ENCODE results near the gene PEPD.

Gene PEPD

DNA sequence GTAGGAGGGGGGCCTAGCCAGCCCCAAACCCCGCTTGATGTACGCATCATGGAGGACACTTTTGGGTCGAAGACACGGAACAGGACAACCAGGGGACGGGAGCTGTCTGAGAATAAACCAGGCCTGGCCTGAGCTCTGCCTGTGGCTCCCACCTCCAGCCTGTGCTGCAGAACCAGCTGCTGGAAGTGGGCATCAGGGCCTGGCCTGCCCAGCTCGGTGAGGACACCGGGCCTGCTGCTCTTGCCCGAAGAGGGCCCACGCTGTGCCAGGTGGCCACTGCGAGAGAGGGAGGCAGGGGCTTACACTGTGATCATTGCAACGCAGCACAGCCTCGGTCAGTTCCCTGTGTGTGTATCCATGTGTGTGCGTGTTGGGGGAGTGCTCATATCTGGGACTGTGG is 113.5 kb downstream of the PEPD start:
- Mint-ChIP-seq H3K4me3 (no peak overlapping the region), H3K9me3 (no peaks in the 10 kb centered on the region), H3K27me3 (no peaks in the 10 kb centered on the region), H3K4me1 (no peaks in the 10 kb centered on the region), H3K27ac (ENCODE audit: low read depth) (no peak overlapping the region), H3K36me3 (ENCODE audit: insufficient read depth) (peaks cover 2% of the 10 kb centered on the region)
- ATAC-seq (replicated peaks; ENCODE audit: extremely low read depth, poor library complexity, severe bottlenecking) (no peak), DNase-seq (ENCODE audit: low spot score in 2 of 2) (no peak)

DNA sequence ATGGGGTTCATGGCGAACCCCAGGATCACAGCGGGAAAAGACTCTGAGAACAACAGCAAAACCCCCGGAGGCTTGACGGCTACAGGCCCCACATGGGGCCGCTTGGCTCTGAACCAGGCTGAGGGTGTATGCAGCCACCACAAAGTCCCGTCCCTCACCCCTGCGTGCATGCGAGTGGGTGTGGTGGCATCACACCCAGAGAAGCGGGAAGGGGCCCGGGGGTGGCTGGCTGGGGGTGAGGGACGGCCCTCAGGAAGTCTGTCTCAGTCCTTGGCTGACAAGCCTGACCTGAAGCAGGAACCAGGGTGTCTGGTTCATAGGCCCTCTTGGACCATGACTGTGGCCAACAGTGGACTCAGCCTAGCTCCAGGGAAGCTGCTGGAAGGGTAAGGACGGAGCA is 113.9 kb downstream of the PEPD start:
- H3K4me3 Mint-ChIP-seq: no peak overlapping the region
- no peak overlapping the region for H3K27ac Mint-ChIP-seq (ENCODE audit: low read depth)
- H3K27me3 Mint-ChIP-seq: no peaks in the 10 kb centered on the region
- no peaks in the 10 kb centered on the region for H3K9me3 Mint-ChIP-seq
- H3K4me1 Mint-ChIP-seq: no peaks in the 10 kb centered on the region
- ATAC-seq (replicated peaks; ENCODE audit: extremely low read depth, poor library complexity, severe bottlenecking) (no peak), DNase-seq (ENCODE audit: low spot score in 2 of 2) (no peak)
- peaks cover 2% of the 10 kb centered on the region for H3K36me3 Mint-ChIP-seq (ENCODE audit: insufficient read depth)

- no peak overlapping the region for H3K27ac Mint-ChIP-seq (ENCODE audit: low read depth)
- no peaks in the 10 kb centered on the region for H3K4me1 Mint-ChIP-seq
These were observed 114.4 kb downstream of the PEPD start for GRCh38 chr19:33407140-33407551.

GRCh38 chr19:33406521-33407139 is 115.0 kb downstream of the PEPD start:
- H3K27ac Mint-ChIP-seq (ENCODE audit: low read depth): no peak overlapping the region
- H3K4me1 Mint-ChIP-seq: no peaks in the 10 kb centered on the region
- H3K27me3 Mint-ChIP-seq: no peaks in the 10 kb centered on the region

More at GRCh38 chr19:33407140-33407551, 114.4 kb downstream of the PEPD start:
- ATAC-seq (replicated peaks; ENCODE audit: extremely low read depth, poor library complexity, severe bottlenecking) (no peak), DNase-seq (ENCODE audit: low spot score in 2 of 2) (no peak)
- no peak overlapping the region for H3K4me3 Mint-ChIP-seq
- peaks cover 2% of the 10 kb centered on the region for H3K36me3 Mint-ChIP-seq (ENCODE audit: insufficient read depth)
- H3K9me3 Mint-ChIP-seq: no peaks in the 10 kb centered on the region
- no peaks in the 10 kb centered on the region for H3K27me3 Mint-ChIP-seq

GRCh38 chr19:33405553-33406461 is 115.8 kb downstream of the PEPD start:
- no peaks in the 10 kb centered on the region for H3K27me3 Mint-ChIP-seq
- H3K4me3 Mint-ChIP-seq: no peak overlapping the region
- ATAC-seq (replicated peaks; ENCODE audit: extremely low read depth, poor library complexity, severe bottlenecking): no peak
- DNase-seq (ENCODE audit: low spot score in 2 of 2): no peak
- peaks cover 2% of the 10 kb centered on the region for H3K36me3 Mint-ChIP-seq (ENCODE audit: insufficient read depth)
- no peaks in the 10 kb centered on the region for H3K4me1 Mint-ChIP-seq
- H3K9me3 Mint-ChIP-seq: no peaks in the 10 kb centered on the region
- peak overlapping the region; percentile 51 for H3K27ac Mint-ChIP-seq (ENCODE audit: low read depth)

More at GRCh38 chr19:33406521-33407139, 115.0 kb downstream of the PEPD start:
- no peak overlapping the region for H3K4me3 Mint-ChIP-seq
- DNase-seq (ENCODE audit: low spot score in 2 of 2): peak; percentile 53 to 78
- no peaks in the 10 kb centered on the region for H3K9me3 Mint-ChIP-seq
- no peak for ATAC-seq (replicated peaks; ENCODE audit: extremely low read depth, poor library complexity, severe bottlenecking)
- peaks cover 2% of the 10 kb centered on the region for H3K36me3 Mint-ChIP-seq (ENCODE audit: insufficient read depth)

DNA sequence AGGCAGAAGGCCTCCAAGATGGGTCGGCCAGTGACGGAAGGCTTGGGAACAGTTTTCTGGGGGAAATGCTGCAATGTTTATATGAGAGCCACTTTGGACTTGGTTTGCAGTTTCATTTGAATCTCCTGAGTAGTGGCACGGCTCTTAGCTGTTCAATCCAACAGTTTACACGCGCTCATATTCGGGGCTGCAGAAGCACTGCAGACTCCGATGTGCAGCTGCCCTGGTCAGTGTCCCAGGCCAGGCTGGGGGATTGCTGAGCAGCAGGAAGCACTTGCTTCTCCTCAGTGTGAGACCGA is 116.4 kb downstream of the PEPD start:
- Mint-ChIP-seq H3K9me3 (no peaks in the 10 kb centered on the region), H3K27me3 (no peaks in the 10 kb centered on the region), H3K4me3 (no peak overlapping the region), H3K4me1 (no peaks in the 10 kb centered on the region), H3K36me3 (ENCODE audit: insufficient read depth) (peaks cover 2% of the 10 kb centered on the region), H3K27ac (ENCODE audit: low read depth) (peak overlapping the region; percentile 42)
- ATAC-seq (replicated peaks; ENCODE audit: extremely low read depth, poor library complexity, severe bottlenecking) (no peak), DNase-seq (ENCODE audit: low spot score in 2 of 2) (no peak)

DNA sequence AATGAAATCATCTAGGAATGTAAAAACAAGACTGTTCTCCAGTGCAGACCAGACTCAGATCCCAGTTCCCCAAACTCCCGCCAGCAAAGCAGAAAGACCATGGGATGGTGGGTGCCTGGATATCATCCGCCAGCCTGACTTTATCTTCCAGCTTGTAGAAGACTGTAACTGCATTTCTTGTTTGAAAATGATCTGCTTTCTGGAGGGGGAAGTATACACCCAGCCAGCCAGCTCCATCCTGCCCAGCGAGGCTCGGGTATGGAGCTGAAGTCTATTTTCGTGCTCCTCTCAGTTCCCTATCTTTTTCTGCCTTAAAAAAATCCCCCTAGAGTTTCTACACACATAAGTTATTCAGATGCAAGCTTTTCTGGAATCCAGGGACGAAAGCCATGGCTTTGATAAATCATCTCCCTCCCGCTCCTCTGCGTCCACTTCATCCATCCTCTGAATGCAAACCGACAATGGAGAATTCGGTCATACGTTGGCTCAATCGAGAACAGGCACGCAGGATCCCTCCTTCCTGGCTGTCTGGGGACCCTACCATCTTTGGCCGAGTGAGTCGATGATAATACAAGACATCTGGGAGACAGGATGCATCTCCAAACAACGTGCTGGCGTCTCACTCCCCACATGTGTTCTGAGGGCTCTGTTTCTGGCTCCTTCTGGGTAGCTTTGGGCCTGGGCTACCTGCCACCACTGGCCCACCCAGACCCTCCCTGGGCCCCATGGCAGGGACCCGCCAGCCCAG is 116.9 kb downstream of the PEPD start:
- H3K27ac Mint-ChIP-seq (ENCODE audit: low read depth): peak overlapping the region; percentile 42

DNA sequence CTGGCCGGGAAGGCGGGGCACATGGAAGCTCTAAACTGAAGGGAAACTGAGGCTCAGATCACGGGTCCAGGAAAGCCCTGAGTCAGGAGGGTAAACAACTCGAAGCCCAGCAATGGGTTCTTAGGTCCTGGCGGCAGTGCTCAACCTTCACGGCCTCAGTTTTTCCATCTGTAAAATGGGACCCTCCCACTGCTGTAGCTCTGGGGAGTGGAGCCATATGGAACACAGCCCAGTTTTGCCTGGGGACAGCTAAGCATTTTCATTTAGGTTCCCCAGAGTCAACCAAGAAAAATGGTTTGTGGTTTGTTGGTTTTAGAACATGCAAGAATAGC is 117.7 kb downstream of the PEPD start:
- no peaks in the 10 kb centered on the region for H3K27me3 Mint-ChIP-seq
- peaks cover 2% of the 10 kb centered on the region for H3K36me3 Mint-ChIP-seq (ENCODE audit: insufficient read depth)
- H3K4me1 Mint-ChIP-seq: no peaks in the 10 kb centered on the region
- no peaks in the 10 kb centered on the region for H3K9me3 Mint-ChIP-seq
- H3K4me3 Mint-ChIP-seq: no peak overlapping the region
- ATAC-seq (replicated peaks; ENCODE audit: extremely low read depth, poor library complexity, severe bottlenecking) (no peak), DNase-seq (ENCODE audit: low spot score in 2 of 2) (no peak)
- no peak overlapping the region for H3K27ac Mint-ChIP-seq (ENCODE audit: low read depth)

More for the DNA sequence above, 116.9 kb downstream of the PEPD start:
- H3K4me3 Mint-ChIP-seq: no peak overlapping the region
- no peaks in the 10 kb centered on the region for H3K9me3 Mint-ChIP-seq
- no peaks in the 10 kb centered on the region for H3K4me1 Mint-ChIP-seq
- peaks cover 2% of the 10 kb centered on the region for H3K36me3 Mint-ChIP-seq (ENCODE audit: insufficient read depth)
- no peak for DNase-seq (ENCODE audit: low spot score in 2 of 2)
- no peaks in the 10 kb centered on the region for H3K27me3 Mint-ChIP-seq
- ATAC-seq (replicated peaks; ENCODE audit: extremely low read depth, poor library complexity, severe bottlenecking): no peak

DNA sequence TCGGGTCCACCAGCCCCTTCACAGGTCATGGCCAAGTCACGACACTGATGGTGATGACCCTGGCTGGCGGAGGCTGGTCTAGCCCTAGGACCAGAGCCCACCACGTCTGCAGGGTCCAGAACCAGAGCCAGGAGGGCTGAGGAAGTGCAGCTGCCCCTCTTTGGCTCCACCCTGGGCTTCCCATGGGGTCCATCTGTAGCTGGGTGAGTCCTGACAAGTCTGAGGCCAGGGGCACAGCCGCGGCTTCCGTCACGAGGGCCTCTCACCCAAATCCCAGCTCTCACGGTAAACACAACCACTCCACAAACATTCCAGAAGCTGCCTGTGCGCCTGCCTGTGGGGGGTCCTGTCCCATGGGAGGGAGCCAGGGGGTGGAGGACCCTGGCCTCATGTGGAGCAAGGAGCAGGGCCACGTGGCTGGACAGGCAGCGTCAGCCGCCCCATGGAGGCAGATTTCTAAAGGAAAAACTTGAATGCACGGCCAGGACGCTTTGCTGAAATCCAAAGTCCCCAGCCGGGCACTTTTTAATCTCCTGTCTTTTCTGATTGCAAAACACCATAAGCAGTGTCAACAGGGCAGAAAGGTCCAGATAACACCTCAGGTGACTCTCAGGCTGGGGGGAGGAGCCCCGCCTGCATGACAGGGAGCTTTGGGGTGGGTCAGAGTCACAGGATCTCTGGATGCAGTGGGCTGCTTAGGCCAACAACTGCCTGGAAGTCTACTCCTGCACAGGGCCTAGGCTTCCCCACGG is 118.2 kb downstream of the PEPD start:
- Mint-ChIP-seq H3K4me3 (no peak overlapping the region), H3K4me1 (no peaks in the 10 kb centered on the region), H3K27ac (ENCODE audit: low read depth) (no peak overlapping the region), H3K9me3 (no peaks in the 10 kb centered on the region), H3K36me3 (ENCODE audit: insufficient read depth) (peaks cover 2% of the 10 kb centered on the region), H3K27me3 (no peaks in the 10 kb centered on the region)
- DNase-seq (ENCODE audit: low spot score in 2 of 2) (no peak), ATAC-seq (replicated peaks; ENCODE audit: extremely low read depth, poor library complexity, severe bottlenecking) (no peak)

DNA sequence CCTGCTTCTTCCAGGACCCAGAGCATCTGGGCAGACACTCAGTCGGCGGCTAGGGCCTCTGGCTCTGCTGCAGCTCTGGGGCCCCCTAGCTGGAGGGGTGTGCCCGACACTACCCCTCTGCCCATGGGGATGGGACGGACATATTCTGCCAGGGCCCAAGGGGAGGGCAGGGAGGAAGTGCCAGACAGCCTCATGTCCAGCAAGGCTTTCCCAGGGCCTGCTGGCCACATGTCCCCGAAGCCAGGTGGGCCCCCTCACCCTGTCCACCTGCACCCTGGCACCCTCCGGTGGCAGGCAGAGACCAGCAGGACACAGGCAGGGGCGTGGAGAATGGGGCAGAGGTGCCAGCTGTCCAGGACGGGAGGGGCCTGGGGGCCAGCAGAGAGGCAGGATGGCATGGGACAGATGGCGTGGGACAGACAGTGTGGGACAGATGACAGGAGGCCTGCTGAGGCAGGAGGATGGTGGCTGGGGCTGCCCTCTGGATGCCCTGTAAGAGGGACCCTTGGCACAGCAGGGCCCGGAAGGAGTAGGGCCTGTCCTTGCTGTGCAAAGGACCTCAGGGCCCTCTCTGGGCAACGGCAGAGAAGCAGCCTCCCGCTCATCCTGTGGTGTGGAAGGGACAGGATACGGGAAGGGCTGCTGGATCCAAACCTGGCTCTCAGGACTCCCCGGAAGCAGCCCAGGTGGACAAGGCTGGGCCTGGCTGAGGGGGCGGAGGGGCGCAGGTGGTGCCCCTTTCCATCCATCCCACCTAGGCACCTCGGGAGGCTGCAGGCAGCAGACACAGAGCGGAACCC is 119.0 kb downstream of the PEPD start:
- Mint-ChIP-seq H3K9me3 (no peaks in the 10 kb centered on the region), H3K4me3 (no peak overlapping the region), H3K36me3 (ENCODE audit: insufficient read depth) (no peaks in the 10 kb centered on the region), H3K27ac (ENCODE audit: low read depth) (no peak overlapping the region), H3K4me1 (no peaks in the 10 kb centered on the region), H3K27me3 (no peaks in the 10 kb centered on the region)
- ATAC-seq (replicated peaks; ENCODE audit: extremely low read depth, poor library complexity, severe bottlenecking): no peak
- no peak for DNase-seq (ENCODE audit: low spot score in 2 of 2)

DNA sequence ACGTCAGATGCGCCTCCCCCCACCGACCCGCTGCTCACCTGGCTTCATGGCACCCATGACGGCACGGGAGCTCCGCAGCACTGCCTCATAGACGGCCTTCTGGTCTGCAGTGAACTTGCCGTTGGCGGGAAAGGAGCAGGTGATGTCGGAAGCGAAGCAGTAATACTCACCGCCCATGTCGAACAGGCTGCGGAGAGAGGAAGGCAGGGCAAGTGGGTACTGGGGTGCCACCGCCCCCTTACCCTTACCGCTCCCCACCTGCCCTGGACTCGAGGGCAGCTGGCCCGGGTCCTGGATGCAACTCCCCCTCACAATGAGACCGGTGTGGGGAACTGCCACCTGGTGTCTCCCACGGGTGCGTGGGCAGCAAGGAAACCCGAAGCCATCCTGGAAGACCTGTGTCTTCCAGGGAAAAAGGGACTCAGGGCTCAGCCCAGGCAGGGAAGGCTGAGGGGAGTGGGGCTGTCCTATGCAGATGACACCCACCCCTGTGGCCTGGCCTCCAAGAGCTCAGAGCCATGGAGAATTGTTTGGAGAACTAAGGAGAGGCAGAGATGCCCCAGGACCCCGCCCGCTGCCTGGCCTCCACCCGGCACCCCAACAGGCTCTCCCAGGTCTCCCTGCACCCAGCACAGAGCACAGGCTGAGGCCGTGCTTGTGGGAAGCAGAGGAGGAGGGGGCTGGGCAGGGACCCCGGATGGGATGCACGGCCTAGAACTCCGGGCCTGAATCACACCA is 119.7 kb downstream of the PEPD start:
- Mint-ChIP-seq H3K36me3 (ENCODE audit: insufficient read depth) (no peaks in the 10 kb centered on the region), H3K9me3 (no peaks in the 10 kb centered on the region), H3K4me3 (no peak overlapping the region), H3K27me3 (no peaks in the 10 kb centered on the region), H3K4me1 (no peaks in the 10 kb centered on the region), H3K27ac (ENCODE audit: low read depth) (no peak overlapping the region)
- DNase-seq (ENCODE audit: low spot score in 2 of 2) (no peak), ATAC-seq (replicated peaks; ENCODE audit: extremely low read depth, poor library complexity, severe bottlenecking) (no peak)
